ENCODE results near the gene PRSS21.
A peak's percentile ranks its signal among the peaks of the same experiment; 100 is the strongest.

PRSS21 gene

DNA sequence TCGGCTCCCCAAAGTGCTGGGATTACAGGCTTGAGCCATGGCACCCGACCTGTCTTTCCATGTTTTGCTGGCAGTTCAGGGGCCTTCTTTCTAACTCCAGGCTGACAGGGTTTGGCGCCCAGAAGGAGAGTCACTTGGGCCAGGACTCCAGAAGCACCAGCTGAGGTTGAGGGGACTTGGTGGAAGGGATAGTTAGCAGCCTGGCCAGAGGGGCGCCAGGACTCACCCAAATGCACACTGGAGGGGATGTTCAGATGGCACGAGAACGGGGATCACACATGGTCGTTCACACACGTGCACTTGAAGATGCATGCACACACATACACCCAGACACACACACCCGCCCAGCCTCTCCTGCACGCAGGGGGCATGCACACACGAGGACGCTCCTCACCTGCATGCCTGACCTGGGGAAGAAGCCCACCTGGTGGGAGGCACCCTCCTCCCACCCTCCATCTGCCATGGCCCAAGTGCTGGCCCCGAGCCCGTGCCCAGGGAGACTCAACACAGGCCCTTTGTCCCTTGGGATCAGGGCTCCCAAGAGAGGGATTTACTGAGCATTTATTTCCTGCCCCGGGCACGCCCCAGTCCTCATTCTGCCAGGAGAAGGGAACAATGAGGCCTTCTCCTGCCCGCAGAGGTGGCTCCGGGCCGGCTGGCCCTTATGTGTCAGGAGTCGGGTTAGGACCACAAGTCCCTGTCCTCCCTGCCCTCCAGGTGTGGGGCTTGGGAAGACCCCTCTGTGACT, 2.3 kb upstream of the PRSS21 start:
- TF ChIP-seq TEAD4 (IDR thresholded peaks at IDR 0.05) (no peak), TAF1 (IDR thresholded peaks at IDR 0.05; ENCODE audit: low read depth) (no peak), CEBPB (IDR thresholded peaks at IDR 0.05) (no peak), RAD21 (IDR thresholded peaks at IDR 0.05; ENCODE audit: low read depth) (no peak), EP300 (IDR thresholded peaks at IDR 0.05; ENCODE audit: borderline replicate concordance) (no peak), ZBTB7A (IDR thresholded peaks at IDR 0.05; ENCODE audit: low read depth) (no peak)
- TF ChIP-seq, protein P1, sequence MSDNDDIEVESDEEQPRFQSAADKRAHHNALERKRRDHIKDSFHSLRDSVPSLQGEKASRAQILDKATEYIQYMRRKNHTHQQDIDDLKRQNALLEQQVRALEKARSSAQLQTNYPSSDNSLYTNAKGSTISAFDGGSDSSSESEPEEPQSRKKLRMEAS (IDR thresholded peaks at IDR 0.05), result no peak
- TF ChIP-seq, protein P2, sequence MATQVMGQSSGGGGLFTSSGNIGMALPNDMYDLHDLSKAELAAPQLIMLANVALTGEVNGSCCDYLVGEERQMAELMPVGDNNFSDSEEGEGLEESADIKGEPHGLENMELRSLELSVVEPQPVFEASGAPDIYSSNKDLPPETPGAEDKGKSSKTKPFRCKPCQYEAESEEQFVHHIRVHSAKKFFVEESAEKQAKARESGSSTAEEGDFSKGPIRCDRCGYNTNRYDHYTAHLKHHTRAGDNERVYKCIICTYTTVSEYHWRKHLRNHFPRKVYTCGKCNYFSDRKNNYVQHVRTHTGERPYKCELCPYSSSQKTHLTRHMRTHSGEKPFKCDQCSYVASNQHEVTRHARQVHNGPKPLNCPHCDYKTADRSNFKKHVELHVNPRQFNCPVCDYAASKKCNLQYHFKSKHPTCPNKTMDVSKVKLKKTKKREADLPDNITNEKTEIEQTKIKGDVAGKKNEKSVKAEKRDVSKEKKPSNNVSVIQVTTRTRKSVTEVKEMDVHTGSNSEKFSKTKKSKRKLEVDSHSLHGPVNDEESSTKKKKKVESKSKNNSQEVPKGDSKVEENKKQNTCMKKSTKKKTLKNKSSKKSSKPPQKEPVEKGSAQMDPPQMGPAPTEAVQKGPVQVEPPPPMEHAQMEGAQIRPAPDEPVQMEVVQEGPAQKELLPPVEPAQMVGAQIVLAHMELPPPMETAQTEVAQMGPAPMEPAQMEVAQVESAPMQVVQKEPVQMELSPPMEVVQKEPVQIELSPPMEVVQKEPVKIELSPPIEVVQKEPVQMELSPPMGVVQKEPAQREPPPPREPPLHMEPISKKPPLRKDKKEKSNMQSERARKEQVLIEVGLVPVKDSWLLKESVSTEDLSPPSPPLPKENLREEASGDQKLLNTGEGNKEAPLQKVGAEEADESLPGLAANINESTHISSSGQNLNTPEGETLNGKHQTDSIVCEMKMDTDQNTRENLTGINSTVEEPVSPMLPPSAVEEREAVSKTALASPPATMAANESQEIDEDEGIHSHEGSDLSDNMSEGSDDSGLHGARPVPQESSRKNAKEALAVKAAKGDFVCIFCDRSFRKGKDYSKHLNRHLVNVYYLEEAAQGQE (IDR thresholded peaks at IDR 0.05; ENCODE audit: low read depth), result no peak
- TF ChIP-seq, protein P3, sequence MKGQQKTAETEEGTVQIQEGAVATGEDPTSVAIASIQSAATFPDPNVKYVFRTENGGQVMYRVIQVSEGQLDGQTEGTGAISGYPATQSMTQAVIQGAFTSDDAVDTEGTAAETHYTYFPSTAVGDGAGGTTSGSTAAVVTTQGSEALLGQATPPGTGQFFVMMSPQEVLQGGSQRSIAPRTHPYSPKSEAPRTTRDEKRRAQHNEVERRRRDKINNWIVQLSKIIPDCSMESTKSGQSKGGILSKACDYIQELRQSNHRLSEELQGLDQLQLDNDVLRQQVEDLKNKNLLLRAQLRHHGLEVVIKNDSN (IDR thresholded peaks at IDR 0.05), result no peak

DNA sequence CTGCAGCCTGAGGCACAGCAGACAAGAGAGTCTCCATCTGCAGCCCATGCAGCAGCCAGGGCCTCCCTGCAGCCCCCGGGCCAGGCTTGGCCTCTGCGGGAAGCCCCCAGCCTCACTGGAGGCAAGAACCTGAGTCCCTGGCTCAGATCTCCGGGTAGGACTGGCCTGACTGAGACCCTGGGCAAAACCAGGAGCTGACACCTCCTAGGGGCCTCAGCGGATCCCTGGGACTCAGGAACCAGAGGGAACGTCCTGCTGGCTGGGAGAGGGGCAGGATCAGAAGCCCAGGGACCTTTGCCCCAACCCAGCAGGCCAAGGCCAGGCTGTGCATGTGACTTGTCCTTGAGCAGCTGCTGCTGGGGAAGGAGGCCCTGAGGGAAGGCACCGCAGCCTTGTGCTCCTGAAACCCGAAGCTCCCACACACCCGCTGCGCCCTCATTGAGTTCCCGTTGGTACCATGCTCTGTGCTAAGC, 1.7 kb upstream of the PRSS21 start:
- TF ChIP-seq, protein P1 (IDR thresholded peaks at IDR 0.05), result no peak
- TF ChIP-seq TEAD4 (IDR thresholded peaks at IDR 0.05), result no peak
- no peak for TF ChIP-seq RAD21 (IDR thresholded peaks at IDR 0.05; ENCODE audit: low read depth)
- no peak for TF ChIP-seq CEBPB (IDR thresholded peaks at IDR 0.05)
- no peak for TF ChIP-seq FOXM1 (IDR thresholded peaks at IDR 0.05; ENCODE audit: borderline replicate concordance, low read depth)
- no peak for TF ChIP-seq YY1 (IDR thresholded peaks at IDR 0.05; ENCODE audit: low read depth)
- TF ChIP-seq TAF1 (IDR thresholded peaks at IDR 0.05; ENCODE audit: low read depth), result no peak
- TF ChIP-seq, protein P3 (IDR thresholded peaks at IDR 0.05), result no peak
- TF ChIP-seq EP300 (IDR thresholded peaks at IDR 0.05; ENCODE audit: borderline replicate concordance), result no peak

DNA sequence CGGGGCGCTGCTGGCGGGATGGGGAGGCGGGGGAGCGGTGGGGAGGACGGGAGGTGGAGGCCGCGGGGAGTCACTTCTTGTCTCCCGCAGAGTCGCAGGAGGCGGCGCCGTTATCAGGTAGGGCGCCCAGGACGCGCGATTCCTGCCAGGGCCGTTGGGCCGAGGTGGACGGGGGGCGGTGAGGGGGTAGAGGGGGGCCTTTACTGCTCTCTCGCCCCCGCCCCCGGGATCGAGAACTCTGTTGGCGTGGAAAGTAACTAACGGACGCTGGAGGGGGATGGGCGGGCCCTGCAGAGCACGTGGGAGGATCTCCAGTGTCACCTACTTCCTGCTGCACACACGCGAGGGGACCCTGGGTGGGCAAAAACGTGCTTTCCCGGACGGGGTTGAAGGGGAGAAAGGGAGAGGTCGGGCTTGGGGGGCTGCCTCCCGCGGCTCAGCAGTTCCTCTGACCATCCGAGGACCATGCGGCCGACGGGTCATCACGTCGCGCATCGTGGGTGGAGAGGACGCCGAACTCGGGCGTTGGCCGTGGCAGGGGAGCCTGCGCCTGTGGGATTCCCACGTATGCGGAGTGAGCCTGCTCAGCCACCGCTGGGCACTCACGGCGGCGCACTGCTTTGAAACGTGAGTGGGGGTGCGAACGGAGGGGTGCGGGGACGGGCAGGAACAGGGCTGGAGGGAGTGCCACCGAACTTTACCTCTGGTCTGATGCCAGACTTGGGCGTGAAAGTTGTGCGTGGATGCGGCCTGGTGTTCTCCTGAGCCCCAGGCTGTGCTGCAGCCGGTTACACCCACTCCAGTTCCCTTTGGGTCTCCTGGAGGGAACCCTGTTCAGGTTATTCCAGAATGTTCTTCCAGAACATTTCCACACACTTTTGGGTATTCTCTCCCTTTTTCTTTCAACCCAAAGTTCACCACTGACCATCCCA, 569 bp downstream of the PRSS21 start:
- TF ChIP-seq EGR1 (IDR thresholded peaks at IDR 0.05), result 0 out of 2 replicates have a peak, but pooled peaks have one; percentile 17
- TF ChIP-seq ZBTB7A (IDR thresholded peaks at IDR 0.05; ENCODE audit: low read depth), result no peak
- TF ChIP-seq, protein P2 (IDR thresholded peaks at IDR 0.05; ENCODE audit: low read depth), result no peak

DNA sequence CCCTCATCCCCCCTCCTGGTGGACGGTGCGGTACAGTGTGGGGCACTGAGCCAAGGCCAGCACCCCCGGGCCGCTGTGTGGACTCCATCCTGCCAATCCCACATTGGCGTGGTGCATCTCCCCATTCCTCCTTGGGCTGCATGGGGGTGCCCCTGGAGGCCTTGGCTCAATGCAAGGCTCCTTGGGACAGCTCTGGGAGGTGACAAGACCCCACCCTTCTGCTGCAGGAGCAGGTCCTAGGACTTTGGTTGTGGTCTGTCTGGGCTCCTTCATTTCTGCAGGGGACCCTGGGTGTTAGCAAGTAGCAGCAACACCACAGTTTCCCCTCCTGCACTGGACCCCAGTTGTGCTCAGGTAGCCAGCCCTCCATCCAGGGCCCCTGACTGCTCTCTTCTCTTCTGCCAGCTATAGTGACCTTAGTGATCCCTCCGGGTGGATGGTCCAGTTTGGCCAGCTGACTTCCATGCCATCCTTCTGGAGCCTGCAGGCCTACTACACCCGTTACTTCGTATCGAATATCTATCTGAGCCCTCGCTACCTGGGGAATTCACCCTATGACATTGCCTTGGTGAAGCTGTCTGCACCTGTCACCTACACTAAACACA, 1.3 kb downstream of the PRSS21 start:
- TF ChIP-seq NFIC (IDR thresholded peaks at IDR 0.05) (no peak), RAD21 (IDR thresholded peaks at IDR 0.05; ENCODE audit: low read depth) (no peak), EP300 (IDR thresholded peaks at IDR 0.05; ENCODE audit: borderline replicate concordance) (no peak)
- TF ChIP-seq, protein P3 (IDR thresholded peaks at IDR 0.05), result no peak
- TF ChIP-seq, protein P1 (IDR thresholded peaks at IDR 0.05), result no peak
